NCI-H2171 treated with DMSO at 0.1 percent for 48 hours (cell line): ENCODE results near the gene TUBA3C.
"Not testable (repeated sequence)": the region's sequence is repeated elsewhere in the genome, so short reads cannot be mapped to it uniquely, and the experiment has no call there.

Experiments used
- DNase-seq: peaks from one replicate; lab custom pipeline; 2025; lab: John Stamatoyannopoulos, UW

The TUBA3C gene

DNA sequence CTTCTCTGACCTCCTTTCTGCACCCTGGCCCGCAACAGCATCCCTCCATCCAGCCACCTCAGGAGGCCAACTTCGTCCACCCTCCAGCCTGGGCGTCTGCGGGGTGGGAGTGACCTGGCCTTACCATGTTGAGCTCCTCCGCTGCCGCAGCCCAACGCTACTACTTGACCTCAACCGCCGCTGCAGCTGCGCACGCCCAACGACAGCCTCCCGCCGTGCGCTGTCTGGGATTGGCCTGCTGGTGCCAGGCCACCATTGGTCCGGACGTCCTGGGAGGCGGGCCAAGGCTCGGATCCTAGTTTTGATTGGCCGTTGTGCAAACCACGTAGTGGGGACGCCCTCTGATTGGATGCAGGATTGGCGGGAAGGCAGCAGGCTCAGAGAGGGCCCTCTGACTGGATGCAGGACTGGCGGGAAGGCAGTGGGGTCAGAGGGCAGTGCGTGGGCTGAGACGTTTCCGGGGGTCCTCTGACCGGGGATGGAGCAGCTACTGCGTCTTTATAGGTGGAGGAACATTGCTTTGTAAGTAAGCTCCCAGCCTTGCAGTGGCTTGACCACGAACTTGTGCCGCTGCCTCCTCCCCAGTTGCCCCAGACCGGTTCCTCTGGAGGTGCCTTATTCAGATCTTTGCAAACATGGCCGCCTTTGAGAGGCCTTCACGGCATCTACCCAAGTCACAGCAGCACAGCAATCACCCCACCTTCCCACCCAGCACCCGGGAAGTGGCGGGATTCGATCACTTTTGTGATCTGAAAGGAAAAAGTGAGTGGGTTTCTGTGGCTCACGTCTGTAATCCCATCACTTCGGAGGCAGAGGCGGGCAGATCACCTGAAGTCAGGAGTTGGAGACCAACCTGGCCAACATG lies at the start of gene TUBA3C:
TSS of gene TUBA3C (minus strand) at position 204 of the 865 bp plus-strand sequence. CDS start at position 127, 77 bp downstream.
- DNase-seq, result no peak

DNA sequence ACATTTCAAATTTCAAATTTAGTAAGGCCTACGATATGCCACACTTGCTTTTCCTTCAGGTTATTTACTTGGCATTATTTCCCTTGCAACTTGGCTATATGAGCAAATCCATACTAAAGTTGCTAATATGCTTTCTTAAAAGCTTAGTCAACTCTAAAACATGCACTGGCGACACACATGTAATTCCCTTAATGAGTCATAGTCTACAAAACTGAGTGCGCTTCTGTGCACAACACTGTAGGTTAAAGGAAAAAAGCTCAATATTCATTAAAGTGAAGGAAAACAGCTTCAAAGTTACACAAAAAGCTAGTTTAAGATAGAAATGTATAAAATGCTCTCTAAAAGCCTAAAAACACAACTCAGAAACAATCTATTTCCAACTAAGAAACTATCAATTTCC lies 25.8 kb upstream of the TUBA3C start:
- DNase-seq, result not testable (repeated sequence)

DNA sequence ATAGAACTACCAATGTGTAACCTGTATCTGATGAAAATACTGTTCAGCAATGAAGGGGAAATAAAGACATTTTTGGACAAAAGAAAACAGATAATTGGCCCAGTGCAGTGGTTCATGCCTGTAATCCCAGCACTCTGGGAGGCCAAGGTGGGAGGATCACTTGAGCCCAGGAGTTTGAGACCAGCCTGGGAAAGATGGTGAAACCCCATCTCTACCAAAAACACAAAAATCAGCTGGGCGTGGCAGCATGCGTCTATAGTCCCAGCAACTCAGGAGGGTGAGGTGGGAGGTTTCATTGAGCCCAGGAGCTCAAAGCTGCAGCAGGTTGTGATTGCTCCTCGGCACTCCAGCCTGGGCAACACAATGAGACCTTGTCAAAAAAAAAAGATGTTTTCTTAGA lies 11.0 kb upstream of the TUBA3C start:
- DNase-seq, result not testable (repeated sequence)

DNA sequence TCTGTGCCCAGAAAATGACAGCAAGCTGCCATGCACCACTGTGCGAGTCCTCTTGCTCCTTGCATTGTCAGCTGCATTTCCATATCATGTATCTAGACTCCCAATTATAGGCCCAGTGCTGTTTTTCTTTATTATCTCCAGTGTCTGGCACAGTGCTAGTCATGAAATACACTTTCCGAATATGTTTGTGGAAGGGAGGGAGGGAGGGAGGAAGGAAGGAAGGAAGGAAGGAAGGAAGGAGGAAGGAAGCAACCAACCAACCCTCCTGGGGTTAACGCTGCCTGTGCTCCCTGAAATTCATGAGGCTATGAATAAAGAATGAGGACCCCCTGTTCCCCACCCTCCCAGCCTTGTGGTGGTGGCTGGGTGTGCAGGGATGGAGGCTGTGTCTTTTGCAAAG lies 8.3 kb upstream of the TUBA3C start:
- DNase-seq, result not testable (repeated sequence)

DNA sequence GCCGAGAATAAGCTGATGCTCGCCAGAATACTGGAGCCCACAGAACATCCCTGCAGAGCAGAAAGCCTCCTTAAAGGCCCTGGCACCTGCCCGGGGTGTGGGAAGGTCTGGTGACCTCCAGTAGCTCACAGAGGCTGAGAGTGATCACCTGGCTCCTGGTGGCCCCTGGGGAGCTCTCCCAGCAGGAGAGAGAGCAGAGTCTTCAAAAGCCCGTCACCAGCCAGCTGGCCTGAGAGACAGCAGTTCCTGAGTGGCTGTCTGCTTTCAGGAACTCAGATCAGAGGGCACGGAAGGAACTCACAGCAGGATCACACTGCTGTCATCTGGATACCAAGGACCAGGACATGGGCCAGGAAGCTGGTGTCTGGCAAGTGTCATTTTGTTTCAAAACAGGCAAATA lies 7.7 kb upstream of the TUBA3C start:
- not testable (repeated sequence) for DNase-seq

DNA sequence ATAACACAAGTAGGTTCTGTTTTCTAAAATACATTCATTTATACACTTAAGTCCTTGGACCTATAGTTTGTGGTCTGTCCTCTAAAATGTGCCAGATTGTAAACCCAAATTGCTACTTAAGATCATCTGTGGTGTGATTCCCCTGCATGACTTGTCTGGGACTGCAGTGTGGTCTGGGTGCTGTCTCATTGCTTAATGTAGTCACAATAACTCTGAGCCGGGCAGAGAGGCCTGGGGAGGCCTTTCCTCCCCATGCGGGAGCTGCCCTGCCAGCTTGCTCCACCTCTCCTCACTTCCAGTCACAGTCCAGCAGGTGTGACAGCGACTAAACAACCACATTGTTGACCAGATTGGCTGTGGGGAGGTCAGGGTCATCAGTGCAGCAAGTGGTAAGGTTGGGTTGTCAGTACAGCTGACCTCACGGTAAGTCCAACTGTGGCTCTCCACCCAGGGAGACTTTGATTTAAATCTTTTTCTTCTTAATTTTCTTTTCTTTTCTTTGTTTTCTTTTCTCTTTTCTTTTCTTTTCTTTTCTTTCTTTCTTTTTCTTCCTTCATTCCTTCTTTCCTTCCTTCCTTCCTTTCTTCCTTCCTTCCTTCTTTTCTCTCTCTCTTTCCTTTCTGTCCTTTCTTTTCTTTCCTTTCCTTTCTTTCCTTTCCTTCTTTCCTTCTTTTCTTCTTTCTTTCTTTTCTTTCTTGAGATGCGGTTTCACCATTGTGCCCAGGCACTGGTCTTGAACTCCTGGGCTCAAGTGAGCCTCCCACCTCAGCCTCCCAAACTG lies 4.4 kb upstream of the TUBA3C start:
- DNase-seq, result no peak

DNA sequence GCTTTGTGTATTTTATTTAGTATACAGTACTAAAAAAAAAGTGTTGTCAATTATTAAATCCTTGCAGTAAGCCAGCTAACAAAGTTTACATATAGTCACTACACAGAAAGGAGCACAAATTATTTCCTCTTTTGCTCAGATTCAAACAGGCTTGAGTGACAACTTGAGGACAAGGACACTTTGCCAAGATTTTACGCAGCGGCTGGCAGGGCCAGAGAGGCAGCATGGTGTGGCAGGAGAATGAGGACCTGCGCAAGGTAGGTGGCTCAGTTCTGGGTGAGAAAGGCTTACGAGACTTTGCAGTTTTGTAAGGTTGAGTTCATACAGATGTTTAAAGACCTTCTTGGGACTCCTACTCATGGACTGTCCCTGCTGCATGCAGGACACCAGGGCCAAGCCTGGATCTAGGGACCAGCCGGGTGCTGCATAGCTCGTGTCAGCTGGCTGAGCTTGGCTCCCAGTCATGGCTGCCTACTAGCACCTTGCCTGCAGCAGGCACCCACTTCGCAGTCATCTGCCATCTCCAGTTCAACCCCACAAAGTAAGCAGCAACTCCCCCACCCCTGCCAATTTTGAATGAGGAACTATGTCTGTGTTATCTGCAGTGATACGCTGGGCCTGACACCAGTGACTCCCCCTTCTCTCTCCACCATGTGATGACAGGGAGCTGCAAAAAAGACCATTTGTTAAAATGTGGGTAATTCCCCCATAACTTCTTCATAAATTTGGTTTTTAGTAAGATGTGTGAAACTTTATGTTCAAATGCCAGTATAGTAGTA lies 3.7 kb upstream of the TUBA3C start:
- no peak for DNase-seq

DNA sequence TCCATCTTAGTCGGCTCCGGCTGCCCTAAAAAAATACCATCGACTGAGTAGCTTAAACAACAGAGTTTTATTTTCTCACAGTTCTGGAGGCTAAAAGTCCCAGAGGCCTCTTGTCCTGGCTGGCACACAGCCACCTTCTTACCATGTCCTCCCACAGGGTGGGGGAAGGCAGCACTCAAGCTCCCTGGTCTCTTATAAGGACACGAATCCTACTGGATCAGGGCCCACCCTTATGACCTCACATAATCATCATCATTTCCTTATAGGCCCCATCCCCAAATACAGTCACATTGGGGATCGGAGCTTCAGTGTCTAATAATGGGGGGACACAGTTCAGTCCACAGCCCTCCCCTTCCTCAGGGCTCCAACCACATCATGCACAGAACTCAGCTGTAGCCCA lies 2.6 kb upstream of the TUBA3C start:
- no peak for DNase-seq

DNA sequence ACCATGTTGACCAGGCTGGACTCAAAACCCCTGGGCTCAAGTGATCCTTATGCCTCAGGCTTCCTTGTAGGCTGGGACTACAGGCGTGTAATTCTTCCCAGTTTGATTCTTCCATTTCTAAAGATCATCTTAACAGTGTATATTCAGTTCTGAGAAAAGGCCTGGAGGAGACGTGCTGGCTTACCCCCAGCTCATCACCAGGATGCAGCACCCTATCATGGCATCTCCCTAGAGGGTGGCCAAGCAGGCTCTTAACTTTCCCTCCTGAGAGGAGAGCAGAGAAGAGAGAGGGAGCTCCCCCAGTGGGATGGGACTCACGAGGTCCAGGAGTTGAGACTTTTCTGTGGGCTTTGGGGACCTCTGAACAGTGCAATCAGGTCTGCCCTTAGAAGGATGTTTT lies 2.1 kb upstream of the TUBA3C start:
- no peak for DNase-seq

DNA sequence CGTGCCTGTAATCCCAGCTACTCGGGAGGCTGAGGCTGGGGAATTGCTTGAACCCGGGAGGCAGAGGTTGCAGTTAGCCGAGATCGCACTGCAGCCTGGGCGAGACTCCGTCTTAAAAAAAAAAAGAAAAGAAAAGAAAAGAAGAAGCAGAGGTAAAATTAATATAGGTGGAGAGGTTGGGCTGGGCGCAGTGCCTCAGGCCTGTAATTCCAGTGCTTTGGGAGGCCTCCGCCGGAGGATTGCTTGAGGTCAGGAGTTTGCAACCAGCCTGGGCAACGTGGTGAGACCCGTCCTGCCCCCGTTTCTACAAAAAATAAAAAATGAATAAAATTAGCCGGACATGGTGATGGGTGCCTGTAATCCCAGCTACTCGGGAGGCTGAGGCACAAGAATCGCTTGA lies 912 bp upstream of the TUBA3C start:
- no peak for DNase-seq

DNA sequence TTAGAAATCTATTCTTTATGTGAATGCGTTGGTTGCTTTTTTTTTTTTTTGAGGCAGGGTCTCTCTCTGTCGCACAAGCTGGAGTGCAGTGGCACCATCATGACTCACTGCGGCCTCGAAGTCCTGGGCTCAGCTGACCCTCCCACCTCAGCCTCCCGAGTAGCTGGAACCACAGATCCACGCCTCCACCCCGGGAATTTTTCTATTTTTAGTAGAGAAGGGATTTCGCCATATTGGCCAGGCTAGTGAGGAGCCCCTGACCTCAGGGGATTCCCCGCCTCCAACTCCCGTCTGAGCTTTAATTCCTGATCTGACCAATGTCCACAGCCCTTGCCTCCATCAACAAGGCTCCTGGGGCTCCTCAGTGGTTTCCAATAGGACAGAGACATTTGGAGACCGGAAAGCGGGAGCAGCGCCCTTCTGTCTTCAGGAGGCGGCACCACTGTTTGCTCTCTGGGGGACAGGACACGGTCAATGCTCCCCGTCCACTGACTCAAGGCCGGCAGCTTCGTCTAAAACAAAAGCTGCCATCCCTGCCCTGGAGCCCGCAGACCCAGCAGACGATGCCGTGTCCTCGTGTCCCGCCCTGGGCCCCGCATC lies 503 bp downstream of the TUBA3C start:
- DNase-seq, result no peak

DNA sequence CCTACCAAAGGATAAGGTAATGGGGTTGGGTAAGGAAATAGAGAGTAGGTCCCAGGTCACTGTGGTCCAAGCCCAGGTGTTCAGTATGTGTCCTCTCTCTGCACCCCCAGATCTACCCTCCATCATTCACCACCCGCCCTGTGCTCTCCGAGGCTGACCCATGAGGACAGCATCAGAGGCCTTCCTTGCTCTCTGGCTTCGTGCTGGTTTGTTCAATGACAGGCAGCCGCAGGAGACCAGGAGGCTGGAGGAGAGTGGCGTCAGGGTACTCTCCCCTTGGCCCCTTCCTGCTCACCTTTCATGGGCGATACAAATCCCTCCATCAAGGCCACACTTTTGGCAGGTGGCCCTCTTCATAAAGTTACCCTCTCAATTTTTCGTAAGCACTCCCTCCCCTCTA lies 1.7 kb downstream of the TUBA3C start:
- DNase-seq, result no peak

DNA sequence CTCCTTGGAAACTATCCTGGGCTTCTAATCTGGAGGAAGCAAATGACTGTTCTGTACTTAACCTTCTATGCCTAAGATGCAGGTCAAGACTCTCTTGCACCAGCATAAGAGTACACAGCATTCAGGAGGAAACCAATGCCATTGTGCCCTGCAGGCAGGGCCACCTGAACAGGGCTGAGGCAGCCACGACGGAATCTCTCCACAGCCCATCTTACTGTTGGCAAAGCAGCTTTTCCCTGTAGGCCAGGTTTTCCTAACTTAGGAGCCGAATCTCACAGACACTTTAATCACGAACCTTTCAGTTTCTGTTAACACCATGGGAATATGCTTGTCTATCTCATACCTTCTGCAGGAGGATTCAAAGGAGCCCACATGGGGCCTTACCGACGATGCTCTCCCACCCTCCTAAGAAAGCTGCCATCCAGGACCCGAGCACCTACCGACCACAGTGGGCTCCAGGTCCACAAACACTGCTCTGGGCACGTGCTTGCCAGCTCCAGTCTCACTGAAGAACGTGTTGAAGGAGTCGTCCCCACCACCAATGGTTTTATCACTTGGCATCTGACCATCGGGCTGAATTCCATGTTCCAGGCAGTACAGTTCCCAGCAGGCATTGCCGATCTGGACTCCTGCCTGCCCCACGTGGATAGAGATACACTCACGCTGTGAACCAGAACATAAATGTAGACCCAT lies 2.6 kb downstream of the TUBA3C start:
- DNase-seq, result no peak

DNA sequence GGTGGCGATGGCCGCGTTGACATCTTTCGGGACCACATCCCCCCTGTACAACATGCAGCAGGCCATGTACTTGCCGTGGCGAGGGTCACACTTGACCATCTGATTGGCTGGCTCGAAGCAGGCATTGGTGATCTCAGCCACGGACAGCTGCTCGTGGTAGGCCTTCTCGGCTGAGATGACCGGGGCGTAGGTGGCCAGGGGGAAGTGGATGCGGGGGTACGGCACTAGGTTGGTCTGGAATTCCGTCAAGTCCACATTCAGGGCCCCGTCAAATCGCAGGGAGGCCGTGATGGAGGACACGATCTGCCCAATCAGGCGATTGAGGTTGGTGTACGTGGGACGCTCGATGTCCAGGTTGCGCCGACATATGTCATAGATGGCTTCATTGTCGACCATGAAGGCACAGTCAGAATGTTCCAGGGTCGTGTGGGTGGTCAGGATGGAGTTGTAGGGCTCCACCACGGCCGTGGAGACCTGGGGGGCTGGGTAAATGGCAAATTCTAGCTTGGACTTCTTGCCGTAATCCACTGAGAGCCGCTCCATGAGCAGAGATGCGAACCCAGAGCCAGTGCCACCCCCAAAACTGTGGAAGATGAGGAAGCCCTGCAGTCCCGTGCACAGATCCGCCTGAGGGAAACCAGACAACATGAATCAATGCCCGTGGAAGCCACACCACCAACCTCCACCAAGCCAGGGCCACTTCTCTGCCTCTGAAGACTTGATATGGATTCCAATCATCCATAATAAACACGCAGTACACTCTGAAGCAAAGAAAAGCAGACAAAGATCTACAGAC lies 4.4 kb downstream of the TUBA3C start:
- not testable (repeated sequence) for DNase-seq

DNA sequence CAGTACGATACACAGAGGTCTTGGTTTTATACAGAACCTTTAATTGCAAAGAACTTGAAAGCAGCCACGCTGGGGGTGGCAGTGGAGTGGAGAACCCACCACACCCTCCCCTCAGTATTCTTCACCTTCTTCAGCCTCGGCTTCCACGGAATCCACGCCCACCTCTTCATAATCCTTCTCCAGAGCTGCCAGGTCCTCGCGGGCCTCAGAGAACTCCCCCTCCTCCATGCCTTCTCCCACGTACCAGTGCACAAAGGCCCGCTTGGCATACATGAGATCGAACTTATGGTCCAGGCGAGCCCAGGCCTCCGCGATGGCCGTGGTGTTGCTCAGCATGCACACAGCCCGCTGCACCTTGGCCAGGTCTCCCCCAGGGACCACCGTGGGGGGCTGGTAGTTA lies 7.9 kb downstream of the TUBA3C start:
- DNase-seq, result no peak

DNA sequence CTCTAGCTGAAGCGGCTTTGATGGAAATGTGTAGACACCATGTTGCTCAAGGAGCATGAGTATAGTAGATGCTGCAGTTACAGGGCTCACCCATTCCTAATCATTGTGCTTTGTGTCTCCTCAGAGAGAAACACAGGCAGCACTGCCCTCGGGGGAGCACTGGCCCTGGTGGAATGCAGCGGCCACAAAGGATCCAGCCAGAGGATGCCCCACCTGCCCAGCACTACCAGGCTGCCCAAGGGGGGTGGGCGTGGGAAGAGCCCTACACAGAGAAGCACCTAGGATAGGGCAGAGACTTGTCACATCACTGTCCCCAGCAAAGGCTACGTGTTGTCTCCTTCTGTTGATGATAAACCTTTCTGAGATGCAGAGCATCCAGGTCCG lies 9.0 kb downstream of the TUBA3C start:
- DNase-seq, result no peak

DNA sequence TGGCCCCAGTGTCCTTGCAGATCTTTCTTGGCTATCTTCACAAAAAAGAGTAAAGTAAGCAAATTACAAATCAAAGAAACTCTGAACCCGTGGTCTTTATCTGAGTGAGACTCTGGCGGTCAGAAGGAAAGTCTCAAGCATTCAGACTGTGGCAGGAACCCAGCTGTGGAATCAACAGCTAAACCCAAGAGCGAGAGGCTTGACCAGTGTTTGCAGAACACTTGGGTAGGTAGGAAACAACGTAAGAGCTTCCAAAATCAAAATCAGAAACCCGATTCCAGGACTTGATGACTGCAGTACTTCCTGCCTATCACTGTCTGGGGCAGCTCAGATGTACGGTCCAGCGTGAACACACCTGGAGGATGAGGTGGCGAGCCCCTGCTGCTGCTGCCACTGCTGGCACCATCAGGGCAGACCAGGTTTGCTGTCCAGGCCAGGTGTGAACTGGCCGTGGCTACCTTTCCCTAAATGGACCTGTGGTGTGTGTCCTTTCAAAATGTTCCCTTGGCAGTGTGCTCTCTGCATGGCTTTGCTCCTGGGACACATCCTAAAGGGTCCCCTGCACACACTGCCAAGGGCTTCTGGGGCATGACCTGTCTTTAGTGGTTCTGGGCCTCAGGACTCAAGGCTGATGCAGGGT lies 9.5 kb downstream of the TUBA3C start:
- no peak for DNase-seq

DNA sequence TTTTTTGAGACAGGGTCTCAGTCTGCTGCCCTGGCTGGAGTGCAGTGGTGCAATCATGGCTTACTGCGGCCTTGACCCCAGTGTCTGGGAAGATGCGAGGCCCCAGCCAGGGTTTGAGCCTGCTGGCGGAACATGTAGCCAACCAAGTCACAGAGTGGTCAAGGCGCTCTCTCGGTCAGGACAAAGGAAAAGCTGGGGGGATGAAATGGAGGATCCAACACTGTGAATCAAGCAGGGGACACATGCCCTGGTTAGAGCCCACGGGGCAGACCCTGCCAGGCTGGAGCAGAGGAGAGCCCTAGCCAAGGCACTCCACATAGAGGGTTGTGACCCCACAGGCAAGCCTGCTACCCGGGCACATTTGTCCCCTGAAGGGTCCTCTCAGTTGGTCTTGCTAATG lies 10.1 kb downstream of the TUBA3C start:
- no peak for DNase-seq

DNA sequence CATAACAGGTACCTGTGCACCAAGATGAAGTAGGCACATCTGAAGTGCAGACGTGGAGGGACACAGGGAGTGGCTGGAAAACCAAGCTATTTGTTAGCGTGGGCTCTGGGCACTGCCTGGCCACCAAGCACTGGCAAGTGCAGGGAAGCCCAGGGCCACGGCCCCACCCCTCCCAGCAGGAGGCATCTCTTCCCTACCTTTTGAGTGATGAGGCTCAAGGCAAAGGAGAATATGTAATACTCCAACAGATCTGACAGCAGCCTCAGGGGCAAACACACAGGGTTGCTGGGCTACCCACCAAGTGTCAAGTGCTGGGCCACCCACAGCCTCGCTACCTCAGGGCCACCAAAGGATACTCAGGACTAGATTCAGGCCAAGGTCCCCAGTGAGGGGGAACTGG lies 11.6 kb downstream of the TUBA3C start:
- no peak for DNase-seq

DNA sequence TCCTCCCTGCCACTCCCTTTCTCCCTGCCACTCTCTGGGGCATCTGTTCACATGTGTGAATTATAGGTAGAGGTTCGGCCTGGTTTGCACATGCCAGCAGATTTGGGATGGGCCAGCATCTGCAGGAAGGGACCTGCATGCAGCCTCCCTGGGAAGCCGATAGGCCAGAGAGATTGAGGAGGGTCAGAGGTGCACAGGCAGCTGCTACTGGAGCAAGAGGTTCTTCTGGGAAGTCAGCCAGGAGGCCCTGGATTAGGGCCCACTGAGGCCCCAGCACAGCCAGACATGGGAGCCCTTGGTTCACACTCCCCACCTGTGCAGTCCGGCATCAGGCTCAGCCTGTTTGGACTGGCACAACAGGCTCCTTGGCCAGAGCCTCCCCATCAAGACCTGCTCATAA lies 12.1 kb downstream of the TUBA3C start:
- no peak for DNase-seq
